GM19238 (cell line): Measurements from ENCODE around the gene CSPG4.
A peak's percentile ranks its signal among the peaks of the same experiment; 100 is the strongest.
"Not testable (repeated sequence)": the region's sequence is repeated elsewhere in the genome, so short reads cannot be mapped to it uniquely, and the experiment has no call there.

ENCODE experiments used
- DNase-seq: peaks from one replicate; pipeline ENCODE4 v3.0.0; 2011; ENCODE audit warnings: low spot score; ENCODE audit not compliant: insufficient read length

The CSPG4 gene

DNA sequence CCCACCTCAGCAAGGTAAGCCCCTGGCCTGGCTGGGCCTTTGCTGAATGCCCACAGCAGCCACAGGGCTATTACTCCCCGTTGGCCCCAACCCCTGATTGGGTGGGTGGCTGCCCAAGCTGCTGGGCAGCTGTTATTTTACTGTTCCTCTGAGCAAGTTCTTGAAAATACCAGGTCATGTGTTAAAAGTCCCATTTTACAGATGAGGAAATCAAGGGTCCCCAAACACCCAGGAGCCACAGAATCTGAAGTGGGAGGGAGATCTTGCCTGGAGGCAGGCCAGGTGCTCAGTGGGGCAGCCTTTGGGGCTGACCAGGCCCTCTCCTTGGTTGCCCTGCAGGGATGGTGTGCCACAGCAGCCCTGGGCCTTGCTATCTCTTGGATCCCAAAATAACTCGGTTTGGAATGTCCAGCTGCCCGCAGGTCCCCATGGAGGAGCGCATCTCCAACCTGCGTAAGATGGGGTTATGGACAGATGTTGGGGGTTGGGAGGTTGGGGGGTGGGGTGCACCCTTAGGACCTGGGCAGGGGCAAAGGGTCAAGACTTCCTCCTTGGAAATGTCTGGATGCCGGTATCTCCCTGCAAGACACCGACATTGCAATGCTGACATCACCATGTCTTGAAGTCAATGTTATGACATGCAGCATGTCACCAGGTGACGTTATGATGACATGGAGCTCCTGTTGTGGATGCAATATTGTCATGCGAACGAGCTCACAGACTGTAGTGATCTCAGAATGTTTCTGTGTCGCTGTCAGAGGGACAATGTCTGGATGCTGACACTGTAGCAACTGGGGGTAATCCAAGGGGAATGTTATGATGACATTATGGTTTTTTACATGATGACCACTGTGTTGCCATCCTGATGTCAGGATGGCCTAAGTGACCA lies 13.3 kb upstream of the CSPG4 start:
- DNase-seq = no peak

DNA sequence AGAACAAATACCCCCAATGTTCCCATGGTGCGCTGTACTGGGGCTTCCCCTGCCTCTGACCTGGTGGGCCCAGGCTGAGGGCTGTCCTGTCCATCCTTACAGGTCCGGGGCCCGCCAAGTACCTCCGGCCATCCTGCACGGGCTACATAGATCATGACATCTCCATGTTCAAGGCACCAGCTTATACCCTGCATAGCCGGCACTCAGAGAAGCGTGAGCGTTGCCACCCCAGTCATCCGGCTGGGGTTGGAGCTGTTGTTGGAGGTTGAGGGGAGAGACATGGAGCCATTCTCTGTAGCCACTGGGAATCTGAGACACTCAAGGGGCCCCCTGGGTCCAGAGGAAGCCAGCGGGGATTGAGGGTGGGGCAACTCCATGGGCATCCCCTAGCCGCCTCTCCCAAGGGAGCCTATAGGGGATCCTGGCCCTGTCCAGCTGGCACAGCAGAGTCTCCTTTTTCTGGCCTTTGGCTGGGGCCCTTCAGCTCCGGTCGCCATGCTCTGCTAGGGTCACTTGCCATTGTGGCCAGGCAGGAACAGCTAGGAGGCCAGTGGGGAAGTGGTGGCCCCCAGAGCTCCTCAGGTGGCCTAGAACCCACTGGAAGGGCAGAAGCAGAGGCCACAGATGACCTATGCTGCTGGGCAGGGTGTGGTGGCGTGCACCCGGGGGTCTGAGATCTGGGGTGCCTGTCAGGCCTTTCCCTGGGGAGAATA lies 12.5 kb upstream of the CSPG4 start:
- no peak for DNase-seq

DNA sequence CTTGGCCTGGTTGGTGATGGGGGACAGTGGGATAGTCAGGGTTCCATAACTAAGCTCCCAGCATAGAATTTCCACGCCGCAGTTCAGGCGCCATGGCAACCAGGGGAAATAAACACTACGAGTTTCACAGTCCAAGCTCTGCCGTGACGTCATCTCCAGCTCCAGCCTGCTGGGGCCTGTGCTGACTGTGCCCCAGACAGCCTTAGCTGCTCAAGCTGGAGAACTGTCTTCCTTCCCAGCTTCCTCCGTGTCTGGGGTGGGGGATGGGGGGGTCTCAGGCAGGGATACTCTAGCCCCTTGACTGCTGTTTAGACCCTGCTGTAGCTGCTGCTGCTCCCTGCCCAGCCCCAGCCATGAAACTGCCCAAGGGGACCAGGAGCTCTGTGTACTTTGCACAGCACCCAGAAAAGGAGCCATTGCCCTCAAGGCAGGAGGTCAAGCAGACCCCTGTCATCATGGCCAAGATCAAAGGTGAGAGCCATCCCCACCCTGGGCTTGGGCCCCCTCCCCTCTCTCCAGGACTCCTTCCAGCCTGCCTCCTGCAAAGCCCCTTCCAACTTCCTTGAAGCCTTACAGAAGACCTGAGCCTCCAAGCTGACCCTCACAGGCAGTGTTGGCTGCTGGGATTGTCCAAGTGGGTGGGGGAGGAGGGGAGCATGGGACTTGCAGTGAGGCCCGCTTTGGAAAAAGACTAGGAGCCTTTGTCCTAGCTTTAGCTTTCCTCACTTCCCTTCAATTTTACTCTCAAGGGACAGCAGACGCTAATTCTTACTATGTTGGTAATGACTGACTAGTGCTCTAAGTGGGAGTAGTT lies 11.4 kb upstream of the CSPG4 start:
- DNase-seq = peak; percentile 68

DNA sequence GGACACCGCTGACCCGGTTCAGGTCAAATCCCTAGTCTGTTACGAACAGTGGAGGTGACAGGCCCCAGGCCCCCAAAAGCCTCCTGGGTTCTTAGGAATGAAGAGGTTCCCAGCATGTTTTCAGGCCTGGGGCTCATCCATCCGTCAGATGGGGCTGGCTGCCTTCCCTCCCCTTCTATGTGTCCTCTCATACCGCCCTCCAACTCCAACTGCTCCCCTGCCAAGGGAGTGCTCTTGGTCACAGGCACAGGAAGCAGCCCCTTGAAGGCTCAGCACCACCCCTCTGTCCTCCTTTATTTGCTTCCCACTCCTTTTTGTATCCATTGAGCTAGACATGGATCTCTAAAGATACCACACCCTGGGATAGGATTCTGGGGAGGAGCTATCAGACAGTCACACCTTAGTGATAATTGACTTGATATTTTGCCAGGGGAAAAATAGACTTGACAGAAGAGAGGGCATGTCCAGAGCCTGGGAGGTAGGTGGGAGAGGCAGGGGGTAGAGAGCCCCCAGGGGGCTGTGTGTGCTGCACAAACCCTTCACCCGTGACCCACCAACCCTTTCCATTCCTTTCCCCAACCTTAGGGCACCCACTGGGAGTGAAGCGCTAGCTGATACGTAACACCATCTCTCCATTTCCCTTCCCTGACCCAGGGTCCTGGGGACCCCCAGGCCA lies 10.7 kb upstream of the CSPG4 start:
- DNase-seq = no peak

DNA sequence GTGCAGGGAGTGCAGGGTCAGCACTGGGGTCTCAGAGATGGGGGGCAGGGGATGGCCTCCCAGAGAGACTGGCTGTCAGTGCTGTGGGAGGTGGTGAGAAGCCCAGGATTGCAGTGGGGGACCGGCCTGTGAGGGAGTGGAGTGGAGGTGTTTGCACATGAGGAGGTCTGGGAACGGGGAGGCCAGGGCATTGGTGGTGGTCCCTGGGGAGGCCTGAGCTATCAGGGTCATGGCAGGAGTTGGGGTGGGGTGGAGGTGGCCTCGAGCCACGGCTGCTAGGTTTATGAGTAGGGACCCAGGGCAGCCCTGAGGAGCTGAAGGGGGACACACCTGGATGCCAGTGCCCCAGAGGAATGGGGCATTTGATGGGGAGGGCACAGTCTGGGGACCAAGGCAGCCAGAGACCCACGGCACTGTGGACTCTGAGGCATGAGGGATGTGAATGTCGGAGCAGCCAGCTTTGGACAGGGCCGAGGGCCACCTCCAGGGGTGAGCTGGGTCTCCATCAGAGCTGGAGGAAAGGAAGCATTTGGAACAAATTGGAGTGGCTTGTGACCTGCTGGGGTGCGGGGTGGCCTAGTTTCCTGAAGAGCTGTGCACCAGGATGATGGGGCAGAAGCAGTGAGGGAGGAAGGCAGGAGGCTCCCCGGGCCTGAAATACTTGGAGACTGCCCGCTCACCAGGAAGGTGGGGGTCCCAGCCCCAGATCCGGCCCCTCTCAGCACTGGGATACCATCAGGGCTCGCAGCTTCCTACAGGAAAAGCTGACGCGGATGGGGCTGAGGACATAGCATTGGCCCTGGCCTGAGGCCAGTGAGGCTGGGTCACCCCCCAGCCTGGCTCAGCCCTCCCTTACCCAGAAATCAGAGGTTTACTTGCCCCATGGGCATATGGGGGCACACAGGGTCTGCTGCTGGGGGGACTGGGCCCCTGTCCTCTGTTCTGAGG lies 9.5 kb upstream of the CSPG4 start:
- no peak for DNase-seq

DNA sequence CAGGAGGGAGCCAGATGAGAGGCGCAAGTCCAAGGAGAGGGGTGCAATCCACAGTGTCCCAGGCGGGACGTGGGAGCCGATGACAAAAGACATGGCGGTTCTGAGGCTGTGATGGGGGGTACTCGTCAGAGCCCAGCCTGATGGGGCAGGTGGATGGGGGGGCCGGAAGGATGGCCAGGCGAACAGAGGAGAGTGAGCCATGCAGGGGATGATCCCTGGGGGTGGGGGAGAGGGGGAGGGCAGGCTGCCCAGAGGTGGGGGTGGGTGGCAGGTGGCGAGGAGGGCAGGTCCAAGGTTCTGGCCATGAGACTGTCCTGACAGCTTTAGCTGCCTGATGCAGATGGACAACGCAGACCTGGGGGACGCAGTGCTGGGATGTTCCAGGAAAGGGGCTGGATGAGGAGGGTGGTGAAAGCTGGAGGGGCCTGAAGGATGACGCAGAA lies 8.9 kb upstream of the CSPG4 start:
- no peak for DNase-seq

DNA sequence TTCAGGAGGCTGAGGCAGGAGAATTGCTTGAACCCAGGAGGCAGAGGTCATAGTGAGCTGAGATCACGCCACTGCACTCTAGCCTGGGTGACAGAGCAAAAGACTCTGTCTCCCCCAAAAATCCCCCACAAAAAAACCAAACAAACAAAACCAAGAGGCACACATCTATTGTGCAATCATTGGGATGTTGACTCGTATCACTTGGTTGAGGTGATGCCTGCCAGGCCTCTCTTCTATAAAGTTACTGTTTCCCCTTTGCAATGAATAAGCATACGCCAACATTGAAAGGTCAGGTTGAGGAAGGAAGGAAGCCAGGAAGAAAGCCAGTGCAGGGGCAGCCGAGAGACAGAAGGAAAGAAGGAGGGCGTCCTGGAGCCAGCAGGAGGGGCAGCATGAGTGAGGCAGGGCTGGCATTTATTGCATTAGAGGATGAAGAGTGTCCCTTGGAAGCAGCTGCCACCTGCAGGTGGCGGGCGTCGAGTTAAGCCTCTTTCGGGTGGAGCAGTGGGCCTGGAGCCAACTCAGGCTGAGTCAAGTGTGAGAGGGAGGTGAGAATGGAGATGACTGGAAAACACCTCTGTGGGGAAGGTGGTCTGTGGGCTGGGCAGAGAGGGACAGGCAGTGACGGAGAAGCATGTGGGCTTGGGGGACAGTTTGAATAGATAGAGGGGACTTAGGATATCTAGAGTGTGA lies 8.3 kb upstream of the CSPG4 start:
- no peak for DNase-seq

DNA sequence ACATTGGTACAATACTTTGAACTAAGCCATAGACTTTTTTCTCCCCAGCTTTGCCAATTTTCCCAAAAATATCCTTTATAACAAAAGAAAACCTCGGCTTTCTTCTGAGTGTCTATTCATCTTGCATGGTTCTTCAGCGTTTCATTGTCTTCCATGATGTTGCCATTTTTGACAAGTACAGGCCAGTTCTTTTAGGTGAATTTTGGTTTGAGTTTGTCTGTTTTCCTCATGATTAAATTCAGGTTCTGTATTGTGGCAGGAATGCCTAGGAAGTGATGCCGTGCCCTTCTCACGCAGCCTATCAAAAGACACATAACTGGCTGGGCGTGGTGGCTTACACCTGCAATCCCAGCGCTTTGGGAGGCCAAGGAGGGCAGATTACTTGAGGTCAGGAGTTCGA lies 7.6 kb upstream of the CSPG4 start:
- no peak for DNase-seq

DNA sequence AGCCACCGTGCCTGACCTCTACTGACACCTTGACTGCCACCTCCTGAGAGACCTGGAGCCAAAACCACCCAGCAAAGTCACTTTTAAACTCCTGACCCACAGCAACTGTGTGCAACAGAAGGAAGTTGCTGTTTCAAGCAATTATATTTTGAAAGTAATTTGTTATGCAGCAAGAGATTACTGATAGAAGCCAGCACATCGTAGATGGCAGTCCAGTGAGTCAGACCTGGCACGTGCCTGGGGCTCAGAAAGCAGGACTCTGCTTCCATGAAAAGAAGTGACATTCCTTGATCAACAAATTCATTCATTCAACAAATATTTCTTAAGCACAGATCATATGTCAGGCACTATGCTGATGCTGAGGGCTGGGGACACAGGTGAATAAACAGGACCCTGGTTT lies 5.7 kb upstream of the CSPG4 start:
- no peak for DNase-seq

DNA sequence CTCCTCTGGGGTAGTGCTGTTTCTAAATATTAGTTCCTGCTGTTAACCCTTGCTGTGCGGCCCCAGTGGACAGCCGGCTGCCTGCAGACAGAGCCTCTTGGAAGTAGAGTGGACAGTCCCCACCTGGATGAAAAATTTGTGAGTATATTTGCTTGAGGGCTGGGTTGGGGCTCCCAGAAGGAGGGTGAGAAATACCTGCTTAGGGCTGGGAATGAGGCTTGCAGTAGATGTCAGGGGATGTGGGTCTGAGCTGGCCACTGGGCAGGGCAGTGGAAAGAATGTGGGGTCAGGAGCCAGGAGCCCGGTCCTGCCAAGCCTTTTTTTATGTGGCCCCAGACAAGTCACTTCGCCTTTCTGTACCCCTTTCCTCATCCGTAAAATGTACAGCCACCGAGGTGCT lies 4.4 kb upstream of the CSPG4 start:
- not testable (repeated sequence) for DNase-seq

DNA sequence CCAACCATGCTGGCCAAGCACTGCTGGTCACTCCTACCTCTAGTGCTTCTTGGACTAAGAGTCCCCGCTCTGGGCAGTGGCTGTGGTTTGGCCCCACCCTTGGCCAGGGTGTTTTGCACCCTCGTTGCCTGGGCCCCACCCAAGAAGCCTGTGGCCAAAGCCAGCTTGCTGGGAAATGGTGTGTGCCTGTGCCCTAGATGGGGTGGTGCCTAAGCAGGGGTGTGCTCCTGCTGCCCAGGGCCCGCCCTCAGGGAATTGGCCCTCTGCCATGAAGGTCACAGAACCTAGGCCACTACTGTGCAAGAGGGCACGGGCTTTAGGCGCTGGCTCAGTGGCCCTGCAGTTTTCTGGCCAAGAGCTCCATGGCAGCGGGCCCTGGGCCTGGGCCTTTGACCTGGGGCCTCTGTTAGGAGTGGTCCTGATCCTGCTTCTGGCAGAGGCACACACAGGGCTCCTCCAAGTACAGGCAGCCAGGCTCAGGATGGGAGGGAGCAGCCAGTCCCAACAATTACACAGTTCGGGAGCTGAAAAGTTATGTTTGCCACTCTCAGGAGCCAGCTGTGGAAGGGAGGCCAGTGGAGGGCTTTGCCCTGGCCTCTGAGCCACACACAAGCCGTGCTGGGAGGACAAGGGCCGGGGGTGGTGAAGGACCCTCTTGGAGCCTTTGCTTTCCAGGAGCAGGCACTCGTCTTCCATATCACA lies 3.8 kb upstream of the CSPG4 start:
- not testable (repeated sequence) for DNase-seq

DNA sequence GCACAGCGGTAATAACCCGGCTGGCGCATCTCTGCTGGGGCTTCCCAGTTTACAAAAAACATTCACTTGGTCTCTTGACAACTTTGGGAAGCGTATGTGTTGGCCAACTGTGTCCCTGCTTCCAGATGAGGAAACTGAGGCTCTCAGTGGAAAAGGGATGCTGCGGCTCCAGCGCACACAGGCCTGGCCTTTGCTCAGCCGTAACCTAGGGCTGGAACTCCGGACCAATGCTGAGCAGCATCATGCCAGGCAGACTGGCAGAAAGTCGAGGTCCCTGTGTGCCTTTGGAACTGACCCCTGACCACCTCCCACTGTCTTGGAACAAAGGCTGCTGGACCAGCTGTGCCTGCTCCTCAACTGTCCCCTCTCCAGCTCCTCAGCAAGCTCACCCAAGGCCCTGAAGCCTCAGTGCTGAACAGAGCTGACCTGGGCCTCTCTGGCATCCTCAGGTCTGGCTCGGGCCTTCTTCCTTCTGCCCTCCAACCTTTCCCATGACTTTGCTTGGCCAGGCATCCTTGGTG lies 2.7 kb upstream of the CSPG4 start:
- DNase-seq = not testable (repeated sequence)

DNA sequence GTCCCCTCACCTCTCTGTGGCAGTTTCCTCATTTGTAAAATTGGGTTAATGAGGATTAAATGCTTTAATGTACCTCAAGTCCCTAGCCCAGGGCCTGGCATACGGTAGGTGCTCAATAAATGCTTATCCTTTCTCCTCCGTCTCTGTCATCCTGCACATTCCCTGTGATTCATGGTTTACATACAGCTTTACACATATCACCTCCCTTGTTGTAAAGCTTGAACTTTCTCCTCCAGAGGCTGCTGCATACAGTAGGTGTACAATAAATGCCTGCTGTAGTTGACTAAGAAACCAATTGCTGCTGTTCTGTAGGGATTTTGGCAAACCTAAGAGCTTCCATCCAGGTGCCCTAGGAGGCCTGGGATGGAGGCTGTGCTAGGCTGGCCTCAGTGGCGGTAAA lies 1.5 kb upstream of the CSPG4 start:
- no peak for DNase-seq

DNA sequence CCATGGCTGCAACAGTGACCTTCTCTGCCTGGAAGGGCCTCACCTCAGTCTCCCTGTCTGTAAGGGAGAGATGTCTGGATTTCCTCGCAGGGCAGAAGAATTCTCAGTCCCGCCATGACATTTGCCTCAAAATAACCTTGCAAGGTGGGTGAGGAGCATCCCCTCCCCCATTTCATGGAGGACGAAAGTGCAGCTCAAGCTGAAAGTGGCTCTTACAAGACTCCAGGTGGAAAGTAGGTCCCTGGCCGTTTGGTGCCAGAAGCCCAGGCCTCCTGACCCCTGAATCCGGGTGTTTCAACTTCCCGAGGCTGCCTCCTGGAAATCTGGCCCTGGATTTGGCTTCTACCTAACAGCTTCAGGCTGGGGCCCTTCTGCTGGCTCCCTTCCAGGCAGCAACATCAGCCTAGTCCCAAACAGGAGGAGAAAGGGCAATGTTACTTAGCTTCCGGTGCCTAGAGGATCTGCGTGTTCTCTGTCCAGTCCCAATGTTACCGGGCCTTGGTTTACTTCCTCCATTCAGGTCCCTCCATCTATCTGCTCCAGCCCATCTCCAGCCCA lies 769 bp upstream of the CSPG4 start:
- no peak for DNase-seq

DNA sequence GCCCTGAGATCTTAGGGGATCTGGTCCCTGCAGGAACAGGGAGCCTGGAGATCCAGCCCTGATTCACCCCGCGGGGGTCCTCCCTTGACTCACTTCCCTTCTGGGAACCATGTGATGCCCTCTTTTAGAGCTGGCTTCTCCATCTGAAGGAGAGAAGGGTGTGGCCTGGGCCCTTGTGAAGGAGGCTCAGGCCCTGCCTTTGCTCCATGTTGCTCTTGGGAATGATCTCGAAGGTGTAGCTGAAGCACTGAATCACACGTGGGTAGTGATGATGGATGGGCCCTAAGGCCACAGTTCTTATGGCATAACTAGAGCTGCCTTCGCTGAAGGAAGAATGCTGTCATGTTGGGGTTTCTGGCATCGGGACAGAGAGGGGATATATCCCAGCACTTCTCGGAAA lies 1.2 kb downstream of the CSPG4 start:
- not testable (repeated sequence) for DNase-seq

DNA sequence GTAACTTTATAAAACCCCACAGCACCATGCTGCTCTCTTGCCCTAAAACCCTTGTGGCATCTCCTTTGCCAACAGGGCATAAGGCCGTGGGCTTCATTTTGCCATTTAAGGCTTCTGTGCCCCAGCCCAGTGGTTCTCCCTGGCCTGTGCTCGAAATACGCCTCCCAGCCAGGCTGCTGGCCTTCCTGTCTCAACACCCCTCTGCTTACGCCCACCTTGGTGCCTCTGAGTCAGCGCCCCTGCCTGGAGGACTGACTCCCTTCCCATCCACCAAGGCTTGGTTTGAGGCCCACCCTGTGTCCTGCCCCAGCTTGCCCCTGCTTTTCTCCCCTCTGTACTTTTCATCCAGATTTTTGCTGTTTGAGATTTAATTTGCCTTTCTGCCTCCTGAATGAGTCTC lies 1.8 kb downstream of the CSPG4 start:
- DNase-seq = not testable (repeated sequence)

DNA sequence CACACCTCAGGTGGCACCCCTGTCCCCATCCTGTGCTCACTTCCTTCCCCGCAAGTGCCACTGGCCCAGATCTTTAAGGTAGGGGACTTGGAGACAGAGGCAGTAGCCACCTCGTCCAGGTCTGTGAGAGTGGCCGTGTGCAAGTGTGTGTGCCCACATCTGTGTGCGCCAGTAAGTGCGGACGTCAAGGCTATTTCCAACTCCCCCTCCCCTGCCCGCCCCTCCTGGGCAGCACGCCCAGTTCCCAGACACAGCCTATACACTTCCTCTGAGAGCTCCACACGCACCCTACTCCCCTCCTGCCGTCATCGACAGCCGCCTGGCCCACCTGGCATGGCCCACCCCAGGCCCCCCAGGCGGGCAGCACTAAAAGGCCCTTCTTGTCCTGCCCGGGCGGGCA lies 3.2 kb downstream of the CSPG4 start:
- not testable (repeated sequence) for DNase-seq

DNA sequence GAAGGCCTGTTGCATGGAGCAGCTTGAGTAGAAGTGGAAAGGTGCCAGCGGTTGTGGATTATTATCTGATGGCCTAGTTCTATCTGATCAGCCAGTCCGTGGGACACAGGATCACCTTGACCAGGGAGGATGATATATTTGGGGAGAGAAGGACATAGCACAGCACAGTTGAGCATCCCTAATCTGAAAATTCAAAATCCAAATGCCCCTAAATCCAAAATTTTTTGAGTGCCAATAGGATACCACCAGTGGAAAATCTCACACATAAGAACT lies 6.0 kb downstream of the CSPG4 start:
- DNase-seq = no peak
